Activated B cell treated with CpG ODN at 0.5 μM for 24 hours (primary cell): Measurements from ENCODE around the gene PLAU. TPM values are rescaled to one million over a fixed set of nuclear protein-coding genes. Genes with fewer than 3 reads are reported as not detected.

Experiments used
- ATAC-seq: fragments of 200-7000 bp; cut with Tn5 transposase; one replicate; pipeline ENCODE4 v1.10.0; 2021; ENCODE audit warnings: low read depth, mild to moderate bottlenecking, moderate library complexity
- CTCF ChIA-PET: fragments of 350-600 bp; sonication (Branson Sonifier 250); formaldehyde crosslinking; loops from one replicate; lab custom pipeline; 2021; ENCODE audit warnings: antibody characterized with exemption; lab: Charles Lee
- POLR2A ChIA-PET: fragments of 350-600 bp; sonication (Branson Sonifier 250); formaldehyde crosslinking; loops from one replicate; lab custom pipeline; 2021; ENCODE audit warnings: antibody characterized with exemption; lab: Charles Lee
- DNase-seq: peaks from one replicate; pipeline ENCODE4 v3.0.0; 2022
- H3K27ac Mint-ChIP-seq: one replicate; pipeline ENCODE4 v1.8.0; 2020; ENCODE audit warnings: mixed read lengths
- H3K27me3 Mint-ChIP-seq: one replicate; pipeline ENCODE4 v1.8.0; 2021; ENCODE audit warnings: mixed read lengths
- H3K36me3 Mint-ChIP-seq: one replicate; pipeline ENCODE4 v1.8.0; 2021; ENCODE audit warnings: low read depth, mixed read lengths
- H3K4me1 Mint-ChIP-seq: one replicate; pipeline ENCODE4 v1.8.0; 2021; ENCODE audit warnings: mixed read lengths
- H3K4me3 Mint-ChIP-seq: one replicate; pipeline ENCODE4 v1.8.0; 2020; ENCODE audit warnings: mild to moderate bottlenecking, mixed read lengths
- H3K9me3 Mint-ChIP-seq: one replicate; pipeline ENCODE4 v1.8.0; 2020; ENCODE audit warnings: mixed read lengths
- CTCF ChIP-seq: fragments of 200-600 bp; IDR thresholded peaks from one replicate; pipeline ENCODE4 v1.8.0; 2022; ENCODE audit warnings: antibody characterized with exemption, mild to moderate bottlenecking
- intact Hi-C: fragments of 100-400 bp; cut with micrococcal nuclease; formaldehyde crosslinking; loops from one replicate; pipeline ENCODE4 v1.15.1; 2024
- total RNA-seq: library from RNA; stranded (reverse); gene quantifications from 2 replicates; pipeline ENCODE4 v1.2.3, GENCODE V29; 2022

PLAU gene
- total RNA-seq, 1 donor from 2014 or later, result not detected

DNA sequence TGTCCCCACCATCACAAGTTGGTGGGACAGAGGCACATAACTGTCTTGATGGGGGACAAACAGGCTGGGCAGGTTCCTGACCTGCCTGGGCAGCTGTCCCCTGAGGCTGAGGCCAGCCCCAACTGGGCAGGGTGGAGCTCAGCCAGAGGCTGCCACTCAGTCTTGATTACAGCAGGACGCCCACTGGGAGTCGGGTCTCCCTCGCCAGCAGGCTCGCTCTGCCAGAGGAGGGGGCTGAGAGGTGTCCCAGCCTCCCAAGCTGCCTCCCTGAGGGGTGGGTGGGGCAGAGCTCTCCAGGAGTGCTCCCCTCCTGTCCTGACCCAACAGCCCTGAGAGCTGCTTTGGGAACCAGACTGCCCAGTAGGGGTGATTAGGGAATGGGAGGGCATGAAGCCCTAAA lies 34.8 kb upstream of the PLAU start:
- Mint-ChIP-seq H3K27me3 (no peaks in the 10 kb centered on the region), H3K4me3 (peak overlapping the region; percentile 41), H3K36me3 (peaks cover 12% of the 10 kb centered on the region), H3K4me1 (peaks cover 39% of the 10 kb centered on the region), H3K27ac (no peak overlapping the region), H3K9me3 (no peaks in the 10 kb centered on the region)
- intact Hi-C loops, result loop anchor here (10.0 kb wide), 1 partner anchor 949 kb away; the partner anchor contains the start of gene KAT6B
- DNase-seq (no peak), ATAC-seq (no peak)
- POLR2A ChIA-PET, result interaction anchor here (2.3 kb wide), 1 partner anchor 27 kb away, joined by 14 read pairs; no protein-coding TSS in a partner anchor
- no peak for TF ChIP-seq CTCF
- CTCF ChIA-PET, result interaction anchor here (1.0 to 2.2 kb wide), 2 partner anchors 12 to 27 kb away, joined by 3 to 12 read pairs; no protein-coding TSS in a partner anchor

- TF ChIP-seq CTCF, result no peak
- Mint-ChIP-seq H3K9me3 (no peaks in the 10 kb centered on the region), H3K4me1 (peaks cover 39% of the 10 kb centered on the region), H3K27ac (no peak overlapping the region), H3K4me3 (no peak overlapping the region), H3K27me3 (no peaks in the 10 kb centered on the region), H3K36me3 (peaks cover 8% of the 10 kb centered on the region)
- CTCF ChIA-PET, result interaction anchor here (7.3 kb wide), 1 partner anchor 29 kb away, joined by 129 read pairs; no protein-coding TSS in a partner anchor
- ATAC-seq (no peak), DNase-seq (no peak)
- intact Hi-C loops, result loop anchor here (10.0 kb wide), 1 partner anchor 948 kb away; the partner anchor contains the start of gene KAT6B
- POLR2A ChIA-PET, result no interaction called here
Observed at GRCh38 chr10:73876566-73876965, 34.4 kb upstream of the PLAU start.

DNA sequence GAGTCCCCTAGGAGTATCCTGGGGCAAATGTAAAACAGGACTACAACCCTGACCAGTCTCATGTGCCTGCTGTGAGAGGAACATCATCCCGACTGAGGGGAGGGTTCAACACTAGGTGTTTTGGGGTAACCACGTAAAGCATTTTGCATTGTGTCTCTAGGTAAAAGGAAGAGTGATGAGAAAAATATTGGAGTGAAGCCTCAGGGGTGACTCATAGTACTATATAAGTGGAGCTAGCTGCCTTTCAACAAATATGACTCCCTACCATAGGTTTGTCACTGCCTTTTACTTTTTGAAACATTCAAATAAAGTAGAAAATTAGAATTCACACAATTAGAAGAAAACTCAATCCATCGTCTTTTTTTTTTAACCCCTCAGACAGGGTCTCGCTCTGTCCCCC lies 34.0 kb upstream of the PLAU start:
- no peaks in the 10 kb centered on the region for H3K9me3 Mint-ChIP-seq
- intact Hi-C loops, result loop anchor here (10.0 kb wide), 1 partner anchor 948 kb away; the partner anchor contains the start of gene KAT6B
- ATAC-seq (no peak), DNase-seq (no peak)
- no peak overlapping the region for H3K27ac Mint-ChIP-seq
- peaks cover 6% of the 10 kb centered on the region for H3K36me3 Mint-ChIP-seq
- CTCF ChIA-PET, result interaction anchor here (0.7 to 7.3 kb wide), 2 partner anchors 30 to 64 kb away, joined by 3 to 129 read pairs; no protein-coding TSS in a partner anchor
- POLR2A ChIA-PET, result no interaction called here
- peaks cover 36% of the 10 kb centered on the region for H3K4me1 Mint-ChIP-seq
- H3K4me3 Mint-ChIP-seq, result no peak overlapping the region
- no peak for TF ChIP-seq CTCF
- no peaks in the 10 kb centered on the region for H3K27me3 Mint-ChIP-seq

DNA sequence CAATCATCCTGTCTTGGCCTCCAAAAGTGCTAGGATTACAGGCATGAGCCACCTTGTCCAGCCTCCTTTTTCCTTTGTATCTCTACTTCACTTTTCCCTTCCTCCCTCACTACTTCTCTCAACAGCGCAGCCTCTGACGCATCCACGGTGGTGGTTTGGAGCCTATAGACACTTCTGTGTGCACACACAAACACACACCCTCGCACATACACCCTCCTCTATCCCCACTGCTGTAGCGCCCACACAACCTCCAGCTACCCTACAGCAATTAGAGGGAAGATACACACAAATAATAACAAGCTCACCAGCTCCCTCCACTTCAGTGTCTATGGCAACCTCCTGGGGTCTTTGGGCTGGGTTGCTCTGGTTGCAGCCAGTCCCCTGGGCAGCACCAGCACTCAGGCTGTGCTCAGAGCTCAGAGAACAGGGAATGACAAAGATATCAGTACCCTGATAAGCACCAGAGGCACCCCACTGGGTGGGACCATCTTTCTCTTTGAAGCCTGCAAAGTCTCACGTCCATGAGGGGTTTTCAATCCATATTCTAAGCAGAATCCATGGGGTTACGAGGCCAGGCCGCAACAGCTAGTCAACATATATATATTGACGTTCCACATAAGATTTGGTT lies 33.3 kb upstream of the PLAU start:
- CTCF ChIA-PET, result interaction anchor here (0.7 to 7.3 kb wide), 4 partner anchors 22 to 79 kb away, joined by 3 to 129 read pairs (median 11); no protein-coding TSS in a partner anchor
- Mint-ChIP-seq H3K9me3 (no peaks in the 10 kb centered on the region), H3K27me3 (no peaks in the 10 kb centered on the region), H3K4me3 (peak overlapping the region; percentile 28), H3K4me1 (peaks cover 30% of the 10 kb centered on the region), H3K36me3 (peaks cover 3% of the 10 kb centered on the region), H3K27ac (no peak overlapping the region)
- ATAC-seq, result no peak
- intact Hi-C loops, result loop anchor here (2.0 to 10.0 kb wide), 3 partner anchors 63 to 947 kb away; partner anchors contain the start of gene KAT6B
- no peak for DNase-seq
- POLR2A ChIA-PET, result no interaction called here
- no peak for TF ChIP-seq CTCF

DNA sequence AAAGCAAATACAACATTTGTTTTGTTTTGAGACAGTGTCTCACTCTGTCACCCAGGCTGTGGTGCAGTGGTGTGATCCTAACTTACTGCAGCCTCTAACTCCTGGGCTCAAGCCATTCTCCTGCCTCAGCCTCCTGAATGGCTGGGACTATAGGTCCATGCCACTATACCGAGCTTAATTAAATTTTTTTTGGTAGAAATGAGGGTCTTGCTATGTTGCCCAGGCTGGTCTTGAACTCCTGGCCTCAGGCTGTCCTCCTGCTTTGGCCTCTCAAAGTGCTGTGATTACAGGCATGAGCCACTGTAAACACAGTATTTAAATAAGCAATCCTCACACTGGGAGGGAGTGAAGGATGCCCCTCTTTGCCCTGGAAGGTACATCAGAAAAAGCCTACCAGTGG lies 32.6 kb upstream of the PLAU start:
- POLR2A ChIA-PET, result interaction anchor here (0.6 to 2.6 kb wide), 3 partner anchors 29 to 216 kb away, joined by 3 to 25 read pairs (median 3); partner anchors contain the start of gene CHCHD1
- Mint-ChIP-seq H3K36me3 (no peaks in the 10 kb centered on the region), H3K4me1 (peaks cover 22% of the 10 kb centered on the region), H3K27me3 (no peaks in the 10 kb centered on the region), H3K9me3 (no peaks in the 10 kb centered on the region), H3K27ac (no peak overlapping the region), H3K4me3 (no peak overlapping the region)
- no peak for DNase-seq
- intact Hi-C loops, result loop anchor here (2.0 to 10.0 kb wide), 3 partner anchors 62 to 946 kb away; partner anchors contain the start of gene KAT6B
- no peak for ATAC-seq
- no peak for TF ChIP-seq CTCF
- CTCF ChIA-PET, result interaction anchor here (0.6 to 7.3 kb wide), 12 partner anchors 8 to 80 kb away, joined by 3 to 129 read pairs (median 14); no protein-coding TSS in a partner anchor
